MG63 (cell line): ENCODE measurements around the gene MEAK7. TPM values are rescaled to one million over a fixed set of nuclear protein-coding genes. Genes with fewer than 3 reads are reported as not detected.
A peak's percentile ranks its signal among the peaks of the same experiment; 100 is the strongest.
"Not testable (repeated sequence)": the region's sequence is repeated elsewhere in the genome, so short reads cannot be mapped to it uniquely, and the experiment has no call there.

ENCODE experiments used
- DNase-seq: peaks from one replicate; pipeline ENCODE4 v3.0.0-alpha.2; 2020
- H3K27me3 ChIP-seq: fragments of 250-450 bp; sonication (Bioruptor Pico); 2 replicates; pipeline ENCODE4 v1.5.1; 2020; ENCODE audit warnings: mild to moderate bottlenecking, moderate library complexity
- H3K36me3 ChIP-seq: fragments of 250-450 bp; sonication (Bioruptor Pico); 2 replicates; pipeline ENCODE4 v1.5.1; 2020; ENCODE audit warnings: mild to moderate bottlenecking, moderate library complexity
- H3K4me3 ChIP-seq: fragments of 250-450 bp; sonication (Bioruptor Pico); 2 replicates; pipeline ENCODE4 v1.5.1; 2020; ENCODE audit warnings: mild to moderate bottlenecking, moderate library complexity
- H3K9me3 ChIP-seq: fragments of 250-450 bp; sonication (Bioruptor Pico); 2 replicates; pipeline ENCODE4 v1.5.1; 2020; ENCODE audit warnings: mild to moderate bottlenecking, moderate library complexity
- total RNA-seq: library from RNA; depleted of rRNA; stranded (reverse); fragments of >200 nt; shearing (Covaris generic); gene quantifications from 2 replicates; pipeline ENCODE4 v1.2.3, GENCODE V29; 2014; ENCODE audit warnings: low replicate concordance

MEAK7 gene
- total RNA-seq, 1 experiment from 2014 or later, result 12.3 TPM

GRCh38 chr16:84519855-84520254 lies 15.4 kb upstream of the MEAK7 start:
- no peak for DNase-seq
- H3K4me3 ChIP-seq, result no peak overlapping the region

GRCh38 chr16:84518804-84519341 lies 14.4 kb upstream of the MEAK7 start:
- no peaks in the 10 kb centered on the region for H3K9me3 ChIP-seq
- H3K36me3 ChIP-seq, result no peaks in the 10 kb centered on the region
- no peaks in the 10 kb centered on the region for H3K27me3 ChIP-seq
- no peak overlapping the region for H3K4me3 ChIP-seq
- no peak for DNase-seq

More at GRCh38 chr16:84519855-84520254, 15.4 kb upstream of the MEAK7 start:
- Histone ChIP-seq H3K36me3 (no peaks in the 10 kb centered on the region), H3K27me3 (no peaks in the 10 kb centered on the region), H3K9me3 (no peaks in the 10 kb centered on the region)

DNA sequence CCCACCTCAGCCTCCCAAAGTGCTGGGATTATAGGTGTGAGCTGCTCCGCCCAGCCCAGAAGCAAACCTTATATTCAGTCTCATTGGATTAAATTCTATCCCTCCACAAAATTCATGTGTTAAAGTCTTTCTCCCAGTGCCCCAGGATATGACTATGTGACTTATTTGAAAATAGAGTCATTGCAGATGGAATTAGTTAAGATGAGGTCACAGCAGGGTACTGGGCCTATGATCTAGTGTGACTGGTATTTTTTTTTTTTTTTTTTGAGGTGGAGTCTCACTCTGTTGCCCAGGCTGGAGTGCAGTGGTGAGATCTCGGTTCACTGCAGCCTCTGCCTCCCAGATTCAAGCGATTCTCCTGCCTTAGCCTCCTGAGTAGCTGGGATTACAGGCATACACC lies 13.8 kb upstream of the MEAK7 start:
- H3K36me3 ChIP-seq, H3K9me3 ChIP-seq, DNase-seq, H3K4me3 ChIP-seq, H3K27me3 ChIP-seq: not testable (repeated sequence)

DNA sequence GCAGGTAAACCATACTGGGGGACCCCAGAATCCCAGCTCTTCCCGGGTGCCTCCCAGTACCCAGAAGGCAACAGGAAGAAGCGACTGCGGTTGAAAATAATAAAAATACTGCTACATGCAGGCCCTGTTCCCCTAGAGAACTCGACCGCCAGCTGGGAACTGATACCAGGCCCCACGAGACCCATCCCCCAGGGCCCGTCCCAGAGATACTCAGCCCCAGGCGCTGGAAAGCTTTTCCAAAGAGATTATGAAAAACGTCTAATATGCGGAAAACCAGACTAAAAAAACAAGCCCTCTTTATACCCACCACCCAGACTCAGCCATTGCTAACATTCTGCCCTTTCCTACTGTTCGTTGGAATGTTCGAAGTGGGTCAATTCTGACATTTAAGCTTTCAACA lies 12.9 kb upstream of the MEAK7 start:
- no peaks in the 10 kb centered on the region for H3K36me3 ChIP-seq
- H3K4me3 ChIP-seq, result no peak overlapping the region
- no peaks in the 10 kb centered on the region for H3K27me3 ChIP-seq
- H3K9me3 ChIP-seq, result no peaks in the 10 kb centered on the region
- DNase-seq, result no peak

GRCh38 chr16:84514874-84515835 lies 10.7 kb upstream of the MEAK7 start:
- Histone ChIP-seq H3K27me3 (no peaks in the 10 kb centered on the region), H3K9me3 (no peaks in the 10 kb centered on the region), H3K4me3 (no peak overlapping the region), H3K36me3 (no peaks in the 10 kb centered on the region)
- no peak for DNase-seq

DNA sequence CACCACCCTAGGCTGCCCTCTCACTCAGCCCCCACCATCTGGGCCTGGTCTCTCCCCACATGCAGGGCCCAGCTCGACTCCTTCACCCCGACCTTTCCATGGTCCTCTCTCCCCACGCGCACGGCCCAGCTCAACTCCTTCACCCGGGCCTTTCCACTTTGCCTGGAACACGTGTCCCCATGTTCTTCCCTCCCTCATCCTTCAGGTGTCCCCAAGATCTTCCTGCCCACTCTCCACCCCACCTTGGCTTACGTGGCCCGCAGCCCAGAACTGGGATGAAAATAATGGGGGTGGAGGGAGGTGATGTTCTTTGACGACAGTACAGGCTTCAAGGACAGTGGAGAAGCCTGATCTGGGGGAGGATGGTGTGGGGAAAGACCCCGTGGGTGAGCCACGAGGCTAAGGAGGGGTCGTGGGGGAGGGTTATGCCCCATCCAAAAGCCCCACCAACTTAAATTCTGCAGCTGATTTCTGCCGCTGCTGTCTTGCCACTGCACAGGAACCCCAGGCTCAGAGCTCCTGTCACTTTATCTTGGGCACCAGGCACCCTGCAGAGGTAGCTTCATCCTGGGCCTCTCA lies 9.9 kb upstream of the MEAK7 start:
- Histone ChIP-seq H3K36me3 (no peaks in the 10 kb centered on the region), H3K9me3 (no peaks in the 10 kb centered on the region), H3K4me3 (no peak overlapping the region), H3K27me3 (no peaks in the 10 kb centered on the region)
- DNase-seq, result no peak

GRCh38 chr16:84513666-84514065 lies 9.2 kb upstream of the MEAK7 start:
- Histone ChIP-seq H3K27me3 (no peaks in the 10 kb centered on the region), H3K36me3 (no peaks in the 10 kb centered on the region), H3K4me3 (no peak overlapping the region), H3K9me3 (no peaks in the 10 kb centered on the region)
- DNase-seq, result no peak

DNA sequence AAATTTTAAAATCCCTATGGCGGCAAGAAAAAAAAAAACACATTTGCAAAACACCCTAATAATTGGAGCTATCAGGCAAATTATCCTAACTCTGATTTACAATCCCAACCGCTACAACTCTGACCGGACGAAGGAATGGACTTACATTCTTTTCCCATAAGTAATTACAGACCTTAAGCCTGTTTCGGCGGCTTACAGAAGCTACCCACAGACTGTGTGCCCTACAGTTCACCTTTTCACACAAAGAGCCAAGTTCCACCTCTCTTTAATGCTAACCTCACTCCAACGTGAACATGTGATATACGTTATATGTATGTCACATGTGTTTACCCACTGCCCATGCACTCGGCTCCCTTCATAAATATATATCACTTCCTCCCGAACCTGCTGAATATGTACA lies 8.7 kb upstream of the MEAK7 start:
- no peak overlapping the region for H3K4me3 ChIP-seq
- H3K27me3 ChIP-seq, result no peaks in the 10 kb centered on the region
- no peak for DNase-seq
- H3K36me3 ChIP-seq, result no peaks in the 10 kb centered on the region
- H3K9me3 ChIP-seq, result no peaks in the 10 kb centered on the region

- no peaks in the 10 kb centered on the region for H3K36me3 ChIP-seq
- no peak for DNase-seq
- H3K9me3 ChIP-seq, result no peaks in the 10 kb centered on the region
- H3K27me3 ChIP-seq, result no peaks in the 10 kb centered on the region
- no peak overlapping the region for H3K4me3 ChIP-seq
These were observed 7.4 kb upstream of the MEAK7 start for GRCh38 chr16:84511831-84512230.

GRCh38 chr16:84511180-84511800 lies 6.8 kb upstream of the MEAK7 start:
- H3K4me3 ChIP-seq, result no peak overlapping the region

GRCh38 chr16:84509032-84509950 lies 4.8 kb upstream of the MEAK7 start:
- no peak for DNase-seq
- no peaks in the 10 kb centered on the region for H3K36me3 ChIP-seq
- H3K27me3 ChIP-seq, result no peaks in the 10 kb centered on the region
- H3K4me3 ChIP-seq, result no peak overlapping the region
- H3K9me3 ChIP-seq, result no peaks in the 10 kb centered on the region

More at GRCh38 chr16:84511180-84511800, 6.8 kb upstream of the MEAK7 start:
- Histone ChIP-seq H3K9me3 (no peaks in the 10 kb centered on the region), H3K36me3 (no peaks in the 10 kb centered on the region), H3K27me3 (no peaks in the 10 kb centered on the region)
- DNase-seq, result peak; percentile 60

GRCh38 chr16:84508502-84508901 lies 4.0 kb upstream of the MEAK7 start:
- DNase-seq, result no peak
- no peaks in the 10 kb centered on the region for H3K36me3 ChIP-seq
- no peak overlapping the region for H3K4me3 ChIP-seq
- H3K9me3 ChIP-seq, result no peaks in the 10 kb centered on the region
- H3K27me3 ChIP-seq, result no peaks in the 10 kb centered on the region

- Histone ChIP-seq H3K36me3 (peaks cover 2% of the 10 kb centered on the region; the same call in 1 of the 2 replicates), H3K4me3 (no peak overlapping the region), H3K9me3 (no peaks in the 10 kb centered on the region), H3K27me3 (no peaks in the 10 kb centered on the region)
- no peak for DNase-seq
These were observed 2.8 kb upstream of the MEAK7 start for GRCh38 chr16:84507011-84507982.

- DNase-seq, result no peak
These were observed 1.1 kb upstream of the MEAK7 start for GRCh38 chr16:84505249-84506187.

More at GRCh38 chr16:84505249-84506187, 1.1 kb upstream of the MEAK7 start:
- no peaks in the 10 kb centered on the region for H3K9me3 ChIP-seq
- no peaks in the 10 kb centered on the region for H3K27me3 ChIP-seq
- peak overlapping the region; percentile 91 for H3K4me3 ChIP-seq
- peaks cover 4% of the 10 kb centered on the region; the same call in 1 of the 2 replicates for H3K36me3 ChIP-seq
